SJSA1 (cell line): Measurements from ENCODE around the gene RNF123. TPM values are rescaled to one million over a fixed set of nuclear protein-coding genes. Genes with fewer than 3 reads are reported as not detected.
"Not testable (repeated sequence)": the region's sequence is repeated elsewhere in the genome, so short reads cannot be mapped to it uniquely, and the experiment has no call there.

ENCODE experiments used
- DNase-seq, 2 experiments: peaks; one replicate each; pipeline ENCODE4 v3.0.0-alpha.2; 2015 to 2020; ENCODE audit warnings: low spot score in 2 of 2, low read depth in 1 of 2
- H3K27ac ChIP-seq: fragments of 250-450 bp; sonication (Bioruptor Pico); 2 replicates; pipeline ENCODE4 v1.5.1; 2020; ENCODE audit warnings: mild to moderate bottlenecking, moderate library complexity
- H3K27me3 ChIP-seq: fragments of 250-450 bp; sonication (Bioruptor Pico); replicated peaks from 2 replicates; pipeline ENCODE4 v1.5.1; 2020; ENCODE audit warnings: mild to moderate bottlenecking, moderate library complexity
- H3K36me3 ChIP-seq: fragments of 250-450 bp; sonication (Bioruptor Pico); 2 replicates; pipeline ENCODE4 v1.5.1; 2020; ENCODE audit warnings: mild to moderate bottlenecking
- H3K4me1 ChIP-seq: fragments of 250-450 bp; sonication (Bioruptor Pico); replicated peaks from 2 replicates; pipeline ENCODE4 v1.6.1; 2021; ENCODE audit warnings: mild to moderate bottlenecking
- H3K4me3 ChIP-seq: fragments of 250-450 bp; sonication (Bioruptor Pico); 2 replicates; pipeline ENCODE4 v1.5.1; 2020; ENCODE audit warnings: mild to moderate bottlenecking
- H3K9me3 ChIP-seq: fragments of 250-450 bp; sonication (Bioruptor Pico); replicated peaks from 2 replicates; pipeline ENCODE4 v1.5.1; 2020; ENCODE audit warnings: mild to moderate bottlenecking
- total RNA-seq: library from RNA; depleted of rRNA; stranded (reverse); fragments of >200 nt; shearing (Covaris generic); gene quantifications from 2 replicates; pipeline ENCODE4 v1.2.3, GENCODE V29; 2014

Gene RNF123
- total RNA-seq, 1 experiment from 2014 or later = 17.1 TPM

- Histone ChIP-seq H3K4me1 (no peaks in the 10 kb centered on the region), H3K9me3 (no peaks in the 10 kb centered on the region), H3K27me3 (no peaks in the 10 kb centered on the region), H3K36me3 (peaks cover 43% of the 10 kb centered on the region), H3K4me3 (no peak overlapping the region), H3K27ac (no peak overlapping the region)
- no peak for DNase-seq
Observed at GRCh38 chr3:49729966-49730609, 40.7 kb downstream of the RNF123 start.

- no peak for DNase-seq
- Histone ChIP-seq H3K4me1 (no peaks in the 10 kb centered on the region), H3K27ac (no peak overlapping the region), H3K36me3 (peaks cover 45% of the 10 kb centered on the region), H3K4me3 (no peak overlapping the region), H3K9me3 (no peaks in the 10 kb centered on the region), H3K27me3 (no peaks in the 10 kb centered on the region)
Observed at GRCh38 chr3:49732597-49732996, 43.2 kb downstream of the RNF123 start.

- Histone ChIP-seq H3K9me3 (no peaks in the 10 kb centered on the region), H3K4me3 (no peak overlapping the region), H3K27ac (no peak overlapping the region), H3K27me3 (no peaks in the 10 kb centered on the region), H3K4me1 (no peaks in the 10 kb centered on the region), H3K36me3 (peaks cover 48% of the 10 kb centered on the region)
- DNase-seq = no peak
Observed at GRCh38 chr3:49733551-49733950, 44.2 kb downstream of the RNF123 start.

GRCh38 chr3:49734752-49735151 lies 45.4 kb downstream of the RNF123 start:
- DNase-seq = no peak
- Histone ChIP-seq H3K9me3 (no peaks in the 10 kb centered on the region), H3K4me1 (no peaks in the 10 kb centered on the region), H3K27me3 (no peaks in the 10 kb centered on the region), H3K36me3 (peaks cover 51% of the 10 kb centered on the region), H3K4me3 (no peak overlapping the region), H3K27ac (no peak overlapping the region)

GRCh38 chr3:49738067-49738713 lies 48.8 kb downstream of the RNF123 start:
- DNase-seq = no peak
- H3K4me1 ChIP-seq = no peaks in the 10 kb centered on the region
- H3K36me3 ChIP-seq = peaks cover 45% of the 10 kb centered on the region

GRCh38 chr3:49740427-49740826 lies 51.1 kb downstream of the RNF123 start:
- no peak overlapping the region for H3K27ac ChIP-seq
- no peak overlapping the region for H3K4me3 ChIP-seq
- peaks cover 51% of the 10 kb centered on the region for H3K36me3 ChIP-seq
- H3K27me3 ChIP-seq = no peaks in the 10 kb centered on the region
- H3K4me1 ChIP-seq = peaks cover 1% of the 10 kb centered on the region
- no peaks in the 10 kb centered on the region for H3K9me3 ChIP-seq
- DNase-seq = no peak

More at GRCh38 chr3:49738067-49738713, 48.8 kb downstream of the RNF123 start:
- Histone ChIP-seq H3K27me3 (no peaks in the 10 kb centered on the region), H3K27ac (no peak overlapping the region), H3K9me3 (no peaks in the 10 kb centered on the region), H3K4me3 (no peak overlapping the region)

- DNase-seq = peak; percentile 23 to 52
- no peaks in the 10 kb centered on the region for H3K9me3 ChIP-seq
- peaks cover 21% of the 10 kb centered on the region for H3K4me1 ChIP-seq
- H3K36me3 ChIP-seq = peaks cover 27% of the 10 kb centered on the region
- H3K27me3 ChIP-seq = no peaks in the 10 kb centered on the region
- H3K27ac ChIP-seq = 0 out of 2 replicates have a peak overlapping the region, but pooled peaks have one; percentile 19
- no peak overlapping the region for H3K4me3 ChIP-seq
Observed at GRCh38 chr3:49745986-49746385, 56.6 kb downstream of the RNF123 start.

GRCh38 chr3:49747792-49748480 lies 58.6 kb downstream of the RNF123 start:
- peaks cover 20% of the 10 kb centered on the region for H3K36me3 ChIP-seq
- H3K9me3 ChIP-seq = no peaks in the 10 kb centered on the region
- H3K27ac ChIP-seq = peak overlapping the region; percentile 53
- peaks cover 21% of the 10 kb centered on the region for H3K4me1 ChIP-seq
- no peak overlapping the region for H3K4me3 ChIP-seq
- H3K27me3 ChIP-seq = no peaks in the 10 kb centered on the region
- peak; percentile 41 to 49 for DNase-seq

GRCh38 chr3:49748874-49749273 lies 59.5 kb downstream of the RNF123 start:
- H3K4me3 ChIP-seq, H3K9me3 ChIP-seq, H3K27ac ChIP-seq, H3K27me3 ChIP-seq: not testable (repeated sequence)
- peak in 1 of 2 experiments; percentile 11 for DNase-seq
- Histone ChIP-seq H3K4me1 (peaks cover 21% of the 10 kb centered on the region), H3K36me3 (peaks cover 15% of the 10 kb centered on the region)

GRCh38 chr3:49750056-49750455 lies 60.7 kb downstream of the RNF123 start:
- H3K27me3 ChIP-seq = no peaks in the 10 kb centered on the region
- H3K27ac ChIP-seq = no peak overlapping the region
- H3K4me3 ChIP-seq = no peak overlapping the region
- H3K9me3 ChIP-seq = no peaks in the 10 kb centered on the region
- peaks cover 21% of the 10 kb centered on the region for H3K4me1 ChIP-seq
- DNase-seq = no peak
- H3K36me3 ChIP-seq = peaks cover 8% of the 10 kb centered on the region

- no peaks in the 10 kb centered on the region for H3K9me3 ChIP-seq
- peaks cover 13% of the 10 kb centered on the region for H3K4me1 ChIP-seq
- peaks cover 5% of the 10 kb centered on the region for H3K36me3 ChIP-seq
- H3K4me3 ChIP-seq = no peak overlapping the region
- no peak for DNase-seq
- no peaks in the 10 kb centered on the region for H3K27me3 ChIP-seq
- H3K27ac ChIP-seq = no peak overlapping the region
Observed at GRCh38 chr3:49751501-49751900, 62.1 kb downstream of the RNF123 start.

GRCh38 chr3:49754536-49754935 lies 65.2 kb downstream of the RNF123 start:
- H3K36me3 ChIP-seq = no peaks in the 10 kb centered on the region
- H3K9me3 ChIP-seq = no peaks in the 10 kb centered on the region
- no peak overlapping the region for H3K27ac ChIP-seq
- no peak for DNase-seq
- H3K4me3 ChIP-seq = no peak overlapping the region
- H3K4me1 ChIP-seq = no peaks in the 10 kb centered on the region
- no peaks in the 10 kb centered on the region for H3K27me3 ChIP-seq

GRCh38 chr3:49756036-49756435 lies 66.7 kb downstream of the RNF123 start:
- no peak for DNase-seq
- H3K27ac ChIP-seq = no peak overlapping the region
- H3K36me3 ChIP-seq = no peaks in the 10 kb centered on the region
- H3K27me3 ChIP-seq = no peaks in the 10 kb centered on the region
- H3K9me3 ChIP-seq = no peaks in the 10 kb centered on the region
- H3K4me1 ChIP-seq = no peaks in the 10 kb centered on the region
- no peak overlapping the region for H3K4me3 ChIP-seq

GRCh38 chr3:49757197-49757596 lies 67.8 kb downstream of the RNF123 start:
- H3K9me3 ChIP-seq = no peaks in the 10 kb centered on the region
- H3K27me3 ChIP-seq = no peaks in the 10 kb centered on the region
- no peak overlapping the region for H3K27ac ChIP-seq
- H3K36me3 ChIP-seq = no peaks in the 10 kb centered on the region
- no peak overlapping the region for H3K4me3 ChIP-seq
- H3K4me1 ChIP-seq = no peaks in the 10 kb centered on the region
- no peak for DNase-seq
